HCT116 (cell line): ENCODE measurements around the gene LIN7A. TPM values are rescaled to one million over a fixed set of nuclear protein-coding genes. Genes with fewer than 3 reads are reported as not detected.

Experiments
- ATAC-seq: fragments of 200-7000 bp; cut with Tn5 transposase; 2 replicates; pipeline ENCODE4 v1.9.1; 2020; ENCODE audit warnings: mild to moderate bottlenecking, moderate library complexity
- BruUV-seq: library from RNA; stranded (reverse); fragments of 400-500 nt; replicated peaks from 2 replicates; lab custom pipeline; 2021; lab: Mats Ljungman, UMichigan
- CTCF ChIA-PET: fragments of 300-600 bp; sonication (Branson Sonifier 250); formaldehyde crosslinking; loops from one replicate; lab custom pipeline; 2021; ENCODE audit warnings: antibody characterized with exemption; lab: Charles Lee
- POLR2A ChIA-PET: fragments of 300-600, 350-600 bp; sonication (Branson Sonifier 250); formaldehyde crosslinking; loops from one replicate; lab custom pipeline; 2021; ENCODE audit warnings: antibody characterized with exemption; lab: Charles Lee
- RAD21 ChIA-PET, 2 experiments: fragments of 300-600 bp; sonication (Branson Sonifier 250); formaldehyde crosslinking; loops; one replicate each; lab custom pipeline; 2023; ENCODE audit warnings: low total read pairs in 2 of 2; ENCODE audit not compliant: uncharacterized antibody in 2 of 2, unreplicated experiment in 2 of 2, low non-redundant PET in 1 of 2; lab: Charles Lee
- DNase-seq: peaks from one replicate; pipeline ENCODE4 v3.0.0-alpha.2; 2010; ENCODE audit warnings: low read depth, low spot score
- H2AFZ ChIP-seq: fragments of 200-600 bp; shearing (Covaris generic), sonication (generic); 2 replicates; pipeline ENCODE4 v1.6.1; 2017; ENCODE audit warnings: low read depth, mixed run types, mixed read lengths, antibody characterized with exemption, low read length; ENCODE audit not compliant: poor library complexity, severe bottlenecking
- H3K27ac ChIP-seq: 2 replicates; pipeline ENCODE4 v1.5.1; 2012; ENCODE audit warnings: low read depth, low read length
- H3K27me3 ChIP-seq: fragments of 200-600 bp; sonication (generic); 2 replicates; pipeline ENCODE4 v1.6.1; 2016; ENCODE audit warnings: mixed run types, low read length, mixed read lengths; ENCODE audit not compliant: insufficient read depth
- H3K36me3 ChIP-seq, 2 experiments: fragments of 200-500 bp in 1 of 2; fragments of 200-600 bp in 1 of 2; sonication (Bioruptor generic) in 1 of 2; sonication (generic) in 1 of 2; 2 replicates each; pipeline versions ENCODE4 v1.5.1 to v1.6.1; 2014 to 2016; ENCODE audit warnings: low read length in 2 of 2, inconsistent platforms in 1 of 2, mixed read lengths in 1 of 2, mixed run types in 1 of 2; ENCODE audit not compliant: insufficient read depth in 2 of 2, control insufficient read depth in 1 of 2
- H3K4me1 ChIP-seq, 2 experiments: fragments of 200-600 bp in 1 of 2; sonication (generic) in 1 of 2; 2 replicates each; pipeline versions ENCODE4 v1.5.1 to v1.6.1; 2012 to 2017; ENCODE audit warnings: low read length in 2 of 2, inconsistent platforms in 1 of 2, mild to moderate bottlenecking in 1 of 2, mixed read lengths in 1 of 2, mixed run types in 1 of 2, moderate library complexity in 1 of 2; ENCODE audit not compliant: insufficient read depth in 2 of 2, control insufficient read depth in 1 of 2
- H3K4me2 ChIP-seq: fragments of 200-600 bp; sonication (generic); 2 replicates; pipeline ENCODE4 v1.6.1; 2017; ENCODE audit warnings: mixed run types, low read length, mixed read lengths
- H3K4me3 ChIP-seq, 2 experiments: fragments of 200-600 bp in 1 of 2; sonication (generic) in 1 of 2; replicated peaks in 1 of 2; 2 replicates each; pipeline ENCODE4 v1.5.1; 2011 to 2016; ENCODE audit warnings: low read length in 2 of 2, control low read depth in 1 of 2, low read depth in 1 of 2, mild to moderate bottlenecking in 1 of 2, mixed read lengths in 1 of 2, mixed run types in 1 of 2
- H3K79me2 ChIP-seq: fragments of 200-600 bp; sonication (generic); 2 replicates; pipeline ENCODE4 v1.6.1; 2017; ENCODE audit warnings: mild to moderate bottlenecking, mixed run types, low read length, moderate library complexity, mixed read lengths; ENCODE audit not compliant: insufficient read depth
- H3K9ac ChIP-seq: fragments of 200-600 bp; sonication (generic); 2 replicates; pipeline ENCODE4 v1.6.1; 2016; ENCODE audit warnings: low read length, mixed read lengths
- H3K9me2 ChIP-seq: fragments of 200-600 bp; sonication (generic), shearing (Covaris generic); 2 replicates; pipeline ENCODE4 v1.6.1; 2017; ENCODE audit warnings: mixed run types, mild to moderate bottlenecking, moderate library complexity; ENCODE audit not compliant: insufficient read depth
- H3K9me3 ChIP-seq, 2 experiments: fragments of 200-500 bp in 1 of 2; fragments of 200-600 bp in 1 of 2; sonication (Bioruptor generic) in 1 of 2; sonication (generic) in 1 of 2; 2 replicates each; pipeline ENCODE4 v1.6.1; 2014 to 2017; ENCODE audit warnings: low read length in 2 of 2, mixed read lengths in 2 of 2, inconsistent platforms in 1 of 2, low read depth in 1 of 2, mild to moderate bottlenecking in 1 of 2, mixed run types in 1 of 2, moderate library complexity in 1 of 2; ENCODE audit not compliant: control insufficient read depth in 1 of 2, insufficient read depth in 1 of 2
- H4K20me1 ChIP-seq: fragments of 200-600 bp; sonication (generic), shearing (Covaris generic); 2 replicates; pipeline ENCODE4 v1.6.1; 2017; ENCODE audit warnings: mixed run types, mild to moderate bottlenecking, moderate library complexity; ENCODE audit not compliant: insufficient read depth
- ATF3 ChIP-seq: IDR thresholded peaks from 2 replicates; pipeline ENCODE4 v1.6.1; 2012
- CBX3 ChIP-seq: IDR thresholded peaks from 2 replicates; pipeline ENCODE4 v1.6.1; 2012; ENCODE audit warnings: low read depth
- ELF1 ChIP-seq: IDR thresholded peaks from 2 replicates; pipeline ENCODE4 v1.6.1; 2012; ENCODE audit warnings: low read depth, borderline replicate concordance
- JUND ChIP-seq: IDR thresholded peaks from 2 replicates; pipeline ENCODE4 v1.6.1; 2012
- RAD21 ChIP-seq: IDR thresholded peaks from 2 replicates; pipeline ENCODE4 v1.6.1; 2012; ENCODE audit warnings: low read depth, mild to moderate bottlenecking
- SP1 ChIP-seq: IDR thresholded peaks from 2 replicates; pipeline ENCODE4 v1.6.1; 2012; ENCODE audit warnings: low read depth
- YY1 ChIP-seq: IDR thresholded peaks from 2 replicates; pipeline ENCODE4 v1.6.1; 2011; ENCODE audit warnings: low read length, low read depth, moderate library complexity, mild to moderate bottlenecking; ENCODE audit not compliant: insufficient replicate concordance; ENCODE audit errors: extremely low read depth
- ZBTB33 ChIP-seq: IDR thresholded peaks from 2 replicates; pipeline ENCODE4 v1.6.1; 2011; ENCODE audit warnings: mild to moderate bottlenecking, low read length, moderate library complexity; ENCODE audit not compliant: insufficient replicate concordance; ENCODE audit errors: extremely low read depth
- ZNF274 ChIP-seq: fragments of 200-500 bp; sonication (Bioruptor generic); IDR thresholded peaks from 2 replicates; pipeline ENCODE4 v1.6.1; 2014; ENCODE audit warnings: mild to moderate bottlenecking, low read depth, low read length, inconsistent platforms
- intact Hi-C: fragments of 100-400 bp; cut with micrococcal nuclease; formaldehyde crosslinking; loops from 2 replicates; pipeline ENCODE4 v1.10.0; 2022
- total RNA-seq: library from RNA; stranded (reverse); gene quantifications from one replicate; pipeline ENCODE4 v1.2.1, GENCODE V29; 2021; ENCODE audit not compliant: unreplicated experiment
- TF ChIP-seq, protein P1 (sequence below): IDR thresholded peaks from 2 replicates; pipeline ENCODE4 v1.6.1; 2012
- TF ChIP-seq, protein P2 (sequence below), 3 experiments: fragments of 200-600 bp in 1 of 3; sonication (generic) in 1 of 3; IDR thresholded peaks in 2 of 3; conservative IDR thresholded peaks in 1 of 3; 2 replicates each; pipeline ENCODE4 v1.5.1; 2012 to 2017; ENCODE audit warnings: low read depth in 2 of 3, low read length in 2 of 3, antibody characterized with exemption in 1 of 3, borderline replicate concordance in 1 of 3, control low read depth in 1 of 3, mild to moderate bottlenecking in 1 of 3, mixed read lengths in 1 of 3, mixed run types in 1 of 3, moderate library complexity in 1 of 3; ENCODE audit not compliant: insufficient read depth in 1 of 3

Gene LIN7A
- total RNA-seq, 1 experiment from 2014 or later = 1.5 TPM

DNA sequence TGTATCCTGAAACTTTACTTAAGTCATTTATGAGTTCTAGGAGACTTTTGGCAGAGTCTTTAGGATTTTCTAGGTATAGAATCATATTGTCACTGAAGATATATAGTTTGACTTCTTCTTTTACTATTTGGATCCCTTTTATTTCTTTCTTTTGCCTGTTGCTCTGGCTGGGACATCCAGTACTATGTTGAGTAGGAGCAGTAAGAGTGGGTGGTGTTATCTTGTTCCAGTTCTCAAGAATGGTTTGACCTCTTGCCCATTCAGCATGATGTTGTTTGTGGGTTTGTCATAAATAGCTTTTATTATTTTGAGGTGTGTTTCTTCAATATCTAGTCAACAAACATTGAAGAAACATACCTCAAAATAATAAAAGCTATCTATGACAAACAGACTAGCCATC lies 35.0 kb downstream of the LIN7A start:
- H3K9me3 ChIP-seq = no peaks in the 10 kb centered on the region
- H3K9me2 ChIP-seq = no peaks in the 10 kb centered on the region; the same call in 1 of the 2 replicates
- H3K27me3 ChIP-seq = no peaks in the 10 kb centered on the region
- H3K79me2 ChIP-seq = no peaks in the 10 kb centered on the region
- H3K4me3 ChIP-seq = no peak overlapping the region
- TF ChIP-seq ZBTB33 = no peak
- no peak for TF ChIP-seq ZNF274
- TF ChIP-seq JUND = no peak
- TF ChIP-seq, protein P1, sequence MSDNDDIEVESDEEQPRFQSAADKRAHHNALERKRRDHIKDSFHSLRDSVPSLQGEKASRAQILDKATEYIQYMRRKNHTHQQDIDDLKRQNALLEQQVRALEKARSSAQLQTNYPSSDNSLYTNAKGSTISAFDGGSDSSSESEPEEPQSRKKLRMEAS = no peak
- no peak for TF ChIP-seq CBX3
- TF ChIP-seq YY1 = no peak
- TF ChIP-seq, protein P2, sequence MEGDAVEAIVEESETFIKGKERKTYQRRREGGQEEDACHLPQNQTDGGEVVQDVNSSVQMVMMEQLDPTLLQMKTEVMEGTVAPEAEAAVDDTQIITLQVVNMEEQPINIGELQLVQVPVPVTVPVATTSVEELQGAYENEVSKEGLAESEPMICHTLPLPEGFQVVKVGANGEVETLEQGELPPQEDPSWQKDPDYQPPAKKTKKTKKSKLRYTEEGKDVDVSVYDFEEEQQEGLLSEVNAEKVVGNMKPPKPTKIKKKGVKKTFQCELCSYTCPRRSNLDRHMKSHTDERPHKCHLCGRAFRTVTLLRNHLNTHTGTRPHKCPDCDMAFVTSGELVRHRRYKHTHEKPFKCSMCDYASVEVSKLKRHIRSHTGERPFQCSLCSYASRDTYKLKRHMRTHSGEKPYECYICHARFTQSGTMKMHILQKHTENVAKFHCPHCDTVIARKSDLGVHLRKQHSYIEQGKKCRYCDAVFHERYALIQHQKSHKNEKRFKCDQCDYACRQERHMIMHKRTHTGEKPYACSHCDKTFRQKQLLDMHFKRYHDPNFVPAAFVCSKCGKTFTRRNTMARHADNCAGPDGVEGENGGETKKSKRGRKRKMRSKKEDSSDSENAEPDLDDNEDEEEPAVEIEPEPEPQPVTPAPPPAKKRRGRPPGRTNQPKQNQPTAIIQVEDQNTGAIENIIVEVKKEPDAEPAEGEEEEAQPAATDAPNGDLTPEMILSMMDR (IDR thresholded peaks at IDR 0.05 in 2 of 3, conservative IDR thresholded peaks at IDR 0.05 in 1 of 3; ENCODE audit: borderline replicate concordance in 1 of 3, insufficient read depth in 1 of 3, low read depth in 2 of 3, low read length in 2 of 3) = no peak
- TF ChIP-seq SP1 = no peak
- TF ChIP-seq ELF1 = no peak
- no peak for TF ChIP-seq RAD21
- no peak for TF ChIP-seq ATF3
- ChIA-PET CTCF (no interaction called here), POLR2A (no interaction called here), RAD21 (no interaction called here)
- H3K4me1 ChIP-seq = no peaks in the 10 kb centered on the region
- H4K20me1 ChIP-seq = no peaks in the 10 kb centered on the region
- no peaks in the 10 kb centered on the region for H3K36me3 ChIP-seq
- BruUV-seq = no TSS peak
- ATAC-seq (no peak), DNase-seq (no peak)
- no peak overlapping the region for H3K27ac ChIP-seq
- H2AFZ ChIP-seq = no peak overlapping the region
- intact Hi-C loops = no loop called here
- H3K4me2 ChIP-seq = no peak overlapping the region
- H3K9ac ChIP-seq = no peak overlapping the region
